Peyer's patch (tissue), 4 donors: Measurements from ENCODE around the gene BBS4.

Source experiments
- CTCF ChIP-seq, 6 experiments: fragments of 450-650 bp in 4 of 6; fragments of 200-600 bp in 2 of 6; sonication (generic) in 1 of 6; IDR thresholded peaks; one replicate each; pipeline ENCODE4 v1.5.1; 2017 to 2019; ENCODE audit warnings: antibody characterized with exemption in 6 of 6, mild to moderate bottlenecking in 3 of 6, moderate library complexity in 1 of 6
- POLR2A ChIP-seq, 2 donors: fragments of 450-650 bp; IDR thresholded peaks; one replicate each; pipeline ENCODE4 v1.5.1; 2017; ENCODE audit warnings: antibody characterized with exemption in 2 of 2, mild to moderate bottlenecking in 2 of 2, moderate library complexity in 2 of 2

DNA sequence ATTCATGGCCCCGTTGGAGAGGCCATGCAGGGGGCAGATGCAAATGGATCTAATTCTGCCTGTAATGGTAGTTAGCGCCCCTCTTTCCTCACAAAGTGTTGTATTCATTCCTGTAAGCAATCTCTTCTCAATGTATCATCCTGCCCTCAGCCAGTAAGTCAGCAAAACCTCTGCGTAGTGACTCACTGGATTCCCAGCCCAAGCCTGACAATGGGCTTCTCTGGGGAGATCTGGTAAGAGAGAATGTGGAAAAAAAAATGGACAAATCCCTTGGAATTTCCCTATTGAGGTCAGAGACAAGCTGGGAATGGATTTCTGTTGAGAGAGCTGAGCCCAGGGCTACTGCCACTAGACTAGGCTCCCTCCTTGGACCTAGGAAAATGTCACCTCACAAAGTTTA, 72.2 kb downstream of the BBS4 start:
- no peak for TF ChIP-seq CTCF (IDR thresholded peaks at IDR 0.05)
- TF ChIP-seq POLR2A (IDR thresholded peaks at IDR 0.05) = no peak
